K562 (cell line): Measurements from ENCODE around the gene EEPD1. TPM values are rescaled to one million over a fixed set of nuclear protein-coding genes. Genes with fewer than 3 reads are reported as not detected.

Source experiments
- CREBBP ChIP-seq: IDR thresholded peaks from one replicate; pipeline ENCODE4 v1.6.1; 2012; ENCODE audit warnings: low read depth, mild to moderate bottlenecking, control low read depth, inconsistent platforms, low read length
- FOSL1 ChIP-seq: fragments of 200-800 bp; sonication (Bioruptor generic); conservative IDR thresholded peaks from 2 replicates; pipeline ENCODE4 v1.6.1; 2016; ENCODE audit warnings: missing genetic modification characterization, missing compliant biosample characterization
- GATAD2A ChIP-seq: fragments of 450-650 bp; IDR thresholded peaks from 2 replicates; pipeline ENCODE4 v1.6.1; 2017
- IRF9 ChIP-seq: fragments of 450-650 bp; IDR thresholded peaks from 2 replicates; pipeline ENCODE4 v1.6.1; 2016; ENCODE audit warnings: missing biosample characterization, missing genetic modification characterization
- MXD1 ChIP-seq: fragments of 250-450 bp; sonication (Bioruptor Pico); IDR thresholded peaks from 2 replicates; pipeline ENCODE4 v1.8.0; 2021; ENCODE audit warnings: borderline replicate concordance, mild to moderate bottlenecking, moderate library complexity; ENCODE audit not compliant: poor library complexity, severe bottlenecking
- MYNN ChIP-seq, 2 experiments: sonication (generic); formaldehyde crosslinking in 1 of 2; IDR thresholded peaks; 2 replicates each; pipeline versions ENCODE4 v1.5.0 to v1.6.1; 2016 to 2020; ENCODE audit warnings: antibody characterized with exemption in 1 of 2, missing genetic modification reagents in 1 of 2
- SAFB2 ChIP-seq: fragments of 200-400 bp; formaldehyde crosslinking; IDR thresholded peaks from 2 replicates; pipeline ENCODE4 v1.6.1; 2018; ENCODE audit warnings: borderline replicate concordance, low read length, low read depth, moderate library complexity; ENCODE audit not compliant: severe bottlenecking
- SMC3 ChIP-seq: conservative IDR thresholded peaks from 2 replicates; pipeline ENCODE4 v1.6.1; 2011; ENCODE audit warnings: low read depth, low read length, improper control_type of control experiment; ENCODE audit not compliant: insufficient read depth
- SREBF1 ChIP-seq: fragments of 150-350 bp; IDR thresholded peaks from 2 replicates; pipeline ENCODE4 v1.6.1; 2014; ENCODE audit warnings: antibody characterized with exemption, low read depth, low read length, borderline replicate concordance
- TCFL5 ChIP-seq: fragments of 250-450 bp; sonication (Bioruptor Pico); conservative IDR thresholded peaks from 2 replicates; pipeline ENCODE4 v1.6.1; 2021; ENCODE audit warnings: mild to moderate bottlenecking, moderate library complexity, matching md5 sums
- ZC3H8 ChIP-seq: fragments of 450-650 bp; IDR thresholded peaks from 2 replicates; pipeline ENCODE4 v1.6.1; 2017
- ZNF121 ChIP-seq: sonication (generic); formaldehyde crosslinking; conservative IDR thresholded peaks from 2 replicates; pipeline ENCODE4 v1.8.0; 2022; ENCODE audit warnings: missing genetic modification reagents
- ZNF143 ChIP-seq: sonication (generic); formaldehyde crosslinking; IDR thresholded peaks from 2 replicates; pipeline ENCODE4 v1.9.0; 2022; ENCODE audit warnings: mild to moderate bottlenecking, missing genetic modification reagents
- ZNF174 ChIP-seq: fragments of 250-450 bp; sonication (Bioruptor Pico); IDR thresholded peaks from 2 replicates; pipeline ENCODE4 v1.4.0; 2020; ENCODE audit warnings: mild to moderate bottlenecking
- ZNF324 ChIP-seq: fragments of 250-450 bp; sonication (Bioruptor Pico); IDR thresholded peaks from 2 replicates; pipeline ENCODE4 v1.4.0; 2020; ENCODE audit warnings: mild to moderate bottlenecking
- ZNF436 ChIP-seq: fragments of 250-450, 450-650 bp; sonication (Bioruptor Pico); formaldehyde crosslinking; IDR thresholded peaks from 2 replicates; pipeline ENCODE4 v1.7.0; 2020; ENCODE audit warnings: mild to moderate bottlenecking
- ZNF695 ChIP-seq: fragments of 450-650 bp; formaldehyde crosslinking; IDR thresholded peaks from 2 replicates; pipeline ENCODE4 v1.4.0; 2020; ENCODE audit warnings: mild to moderate bottlenecking, moderate library complexity
- ZNF764 ChIP-seq: fragments of 250-450 bp; sonication (Bioruptor Pico); IDR thresholded peaks from 2 replicates; pipeline ENCODE4 v1.4.0; 2020; ENCODE audit warnings: low read depth, mild to moderate bottlenecking, moderate library complexity
- ZNF77 ChIP-seq: fragments of 250-450 bp; sonication (Bioruptor Pico); IDR thresholded peaks from 2 replicates; pipeline ENCODE4 v1.5.0; 2020
- polyA plus RNA-seq, 8 experiments: library from polyadenylated mRNA; depleted of rRNA in 4 of 8; stranded (reverse) in 5 of 8; unstranded in 3 of 8; fragments of >200 nt; fragmentation: Nextera tagmentation in 2 of 8; fragmentation: Illumina TruSeq in 1 of 8; extraction: Ambion mirVana in 2 of 8; extraction: Trizol in 1 of 8; gene quantifications; 2 replicates each; pipeline versions ENCODE4 v1.2.1 to v1.2.3, GENCODE V29; 2011 to 2014; ENCODE audit warnings: inconsistent platforms in 1 of 8, missing spikeins in 1 of 8
- total RNA-seq, 7 experiments: library from RNA; depleted of rRNA in 6 of 7; stranded (reverse); fragments of >200 nt in 6 of 7; fragmentation: Illumina TruSeq in 2 of 7; extraction: Trizol in 2 of 7; gene quantifications; 2 replicates each; pipeline versions ENCODE4 v1.2.1 to v1.2.3, GENCODE V29; 2011 to 2021; ENCODE audit warnings: low replicate concordance in 1 of 7
- TF ChIP-seq, protein P1 (sequence below): sonication (generic); formaldehyde crosslinking; IDR thresholded peaks from 2 replicates; pipeline ENCODE4 v1.8.0; 2022; ENCODE audit warnings: mild to moderate bottlenecking, missing genetic modification reagents, borderline replicate concordance

EEPD1 gene
- total and polyA plus RNA-seq, 9 of the 15 experiments (the other 6 are each of a cell fraction or from before 2014, with no cell fraction given) = 0.01 to 1.5 (median 0.74) TPM; not detected in 1

- TF ChIP-seq, protein P1, sequence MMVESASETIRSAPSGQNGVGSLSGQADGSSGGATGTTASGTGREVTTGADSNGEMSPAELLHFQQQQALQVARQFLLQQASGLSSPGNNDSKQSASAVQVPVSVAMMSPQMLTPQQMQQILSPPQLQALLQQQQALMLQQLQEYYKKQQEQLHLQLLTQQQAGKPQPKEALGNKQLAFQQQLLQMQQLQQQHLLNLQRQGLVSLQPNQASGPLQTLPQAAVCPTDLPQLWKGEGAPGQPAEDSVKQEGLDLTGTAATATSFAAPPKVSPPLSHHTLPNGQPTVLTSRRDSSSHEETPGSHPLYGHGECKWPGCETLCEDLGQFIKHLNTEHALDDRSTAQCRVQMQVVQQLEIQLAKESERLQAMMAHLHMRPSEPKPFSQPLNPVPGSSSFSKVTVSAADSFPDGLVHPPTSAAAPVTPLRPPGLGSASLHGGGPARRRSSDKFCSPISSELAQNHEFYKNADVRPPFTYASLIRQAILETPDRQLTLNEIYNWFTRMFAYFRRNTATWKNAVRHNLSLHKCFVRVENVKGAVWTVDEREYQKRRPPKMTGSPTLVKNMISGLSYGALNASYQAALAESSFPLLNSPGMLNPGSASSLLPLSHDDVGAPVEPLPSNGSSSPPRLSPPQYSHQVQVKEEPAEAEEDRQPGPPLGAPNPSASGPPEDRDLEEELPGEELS (CRISPR knock-in tag) = no peak
- TF ChIP-seq MXD1 = no peak
- TF ChIP-seq ZNF695 = no peak
- no peak for TF ChIP-seq IRF9 (tag)
- no peak for TF ChIP-seq SAFB2
- no peak for TF ChIP-seq ZNF121 (CRISPR knock-in tag)
- no peak for TF ChIP-seq TCFL5 (CRISPR knock-in tag)
- TF ChIP-seq ZNF764 (CRISPR knock-in tag) = no peak
- no peak for TF ChIP-seq ZNF77 (CRISPR knock-in tag)
- TF ChIP-seq SREBF1 = no peak
- no peak for TF ChIP-seq ZNF436 (CRISPR knock-in tag)
- TF ChIP-seq ZNF324 = no peak
- TF ChIP-seq GATAD2A = 0 out of 2 replicates have a peak, but pooled peaks have one; percentile 31
- TF ChIP-seq ZNF143 (CRISPR knock-in tag) = no peak
- TF ChIP-seq MYNN (IDR thresholded peaks at IDR 0.05) = peak; percentile 85
- TF ChIP-seq MYNN (CRISPR knock-in tag; IDR thresholded peaks at IDR 0.05) = 0 out of 2 replicates have a peak, but pooled peaks have one; percentile 23
- no peak for TF ChIP-seq SMC3
- TF ChIP-seq CREBBP = no peak
- TF ChIP-seq FOSL1 = no peak
- TF ChIP-seq ZC3H8 = no peak
- TF ChIP-seq ZNF174 (CRISPR knock-in tag) = no peak
Observed at GRCh38 chr7:36152756-36153570, at the start of gene EEPD1 (continued).
